Stimulated activated CD8-positive, alpha-beta memory T cell treated with anti-CD3 and anti-CD28 coated beads, Interleukin-7, amount 100 ng/mL, for 24 hours (primary cell): ENCODE measurements around the gene CRHBP.
"Not testable (repeated sequence)": the region's sequence is repeated elsewhere in the genome, so short reads cannot be mapped to it uniquely, and the experiment has no call there.

ENCODE experiments used
- DNase-seq: peaks from one replicate; pipeline ENCODE4 v3.0.0-alpha.2; 2020; ENCODE audit warnings: low read depth

CRHBP gene, protein sequence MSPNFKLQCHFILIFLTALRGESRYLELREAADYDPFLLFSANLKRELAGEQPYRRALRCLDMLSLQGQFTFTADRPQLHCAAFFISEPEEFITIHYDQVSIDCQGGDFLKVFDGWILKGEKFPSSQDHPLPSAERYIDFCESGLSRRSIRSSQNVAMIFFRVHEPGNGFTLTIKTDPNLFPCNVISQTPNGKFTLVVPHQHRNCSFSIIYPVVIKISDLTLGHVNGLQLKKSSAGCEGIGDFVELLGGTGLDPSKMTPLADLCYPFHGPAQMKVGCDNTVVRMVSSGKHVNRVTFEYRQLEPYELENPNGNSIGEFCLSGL

DNA sequence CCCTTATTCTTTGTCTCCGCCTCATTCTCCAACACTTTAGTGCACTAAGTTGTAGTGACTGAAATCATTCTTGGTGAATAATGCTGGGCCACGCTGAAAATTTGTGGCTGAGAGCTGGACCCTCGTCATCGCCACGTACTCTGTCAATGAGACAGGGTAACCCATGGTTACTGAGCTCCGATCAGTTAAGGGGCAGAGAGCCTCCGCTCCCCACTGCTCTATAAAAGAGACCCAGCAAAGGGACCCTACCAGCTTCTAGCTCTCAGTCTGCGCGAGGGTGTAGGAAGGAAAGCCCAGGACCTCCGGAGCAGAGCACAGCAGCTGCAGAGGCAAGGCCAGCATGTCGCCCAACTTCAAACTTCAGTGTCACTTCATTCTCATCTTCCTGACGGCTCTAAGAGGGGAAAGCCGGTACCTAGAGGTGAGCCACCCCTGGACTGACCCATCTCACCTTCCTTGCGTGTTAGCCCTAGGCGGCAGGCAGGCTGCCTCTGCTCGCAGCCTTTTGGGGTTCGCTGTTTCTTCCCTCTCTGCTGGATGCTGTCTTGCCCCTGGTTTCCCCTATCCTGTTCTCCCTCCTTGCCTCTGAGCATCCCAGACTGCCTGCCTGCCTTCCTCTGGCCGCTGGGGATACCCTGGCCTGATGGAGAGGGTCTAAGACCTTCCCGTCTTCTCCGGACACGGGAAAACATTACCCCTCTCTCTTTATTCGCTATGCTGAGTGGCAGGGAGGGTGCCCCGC lies at the start of gene CRHBP:
CRHBP (plus strand) TSS at position 251 of the 742 bp plus-strand sequence; CDS start at position 341, 90 bp downstream.
- no peak for DNase-seq

DNA sequence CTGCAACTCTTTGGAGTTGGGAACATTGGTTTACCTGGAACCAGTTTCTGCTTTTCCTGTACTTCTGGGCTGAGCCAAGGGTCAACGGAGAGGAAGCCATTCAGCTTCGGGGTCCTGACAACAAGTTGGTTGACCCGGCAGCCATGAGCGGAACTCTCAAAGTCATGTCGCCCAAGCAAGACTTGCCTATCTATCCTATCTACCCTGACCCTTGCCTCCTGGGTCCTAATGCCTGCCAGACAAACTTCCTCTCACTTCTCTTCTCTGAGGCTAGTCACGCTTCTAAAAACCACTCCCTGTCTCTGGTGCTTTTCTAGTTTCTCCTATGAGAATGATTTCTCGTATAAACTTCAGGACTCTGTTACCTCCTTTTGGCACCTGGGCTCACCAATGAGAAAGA lies 44.7 kb upstream of the CRHBP start:
- DNase-seq = no peak

DNA sequence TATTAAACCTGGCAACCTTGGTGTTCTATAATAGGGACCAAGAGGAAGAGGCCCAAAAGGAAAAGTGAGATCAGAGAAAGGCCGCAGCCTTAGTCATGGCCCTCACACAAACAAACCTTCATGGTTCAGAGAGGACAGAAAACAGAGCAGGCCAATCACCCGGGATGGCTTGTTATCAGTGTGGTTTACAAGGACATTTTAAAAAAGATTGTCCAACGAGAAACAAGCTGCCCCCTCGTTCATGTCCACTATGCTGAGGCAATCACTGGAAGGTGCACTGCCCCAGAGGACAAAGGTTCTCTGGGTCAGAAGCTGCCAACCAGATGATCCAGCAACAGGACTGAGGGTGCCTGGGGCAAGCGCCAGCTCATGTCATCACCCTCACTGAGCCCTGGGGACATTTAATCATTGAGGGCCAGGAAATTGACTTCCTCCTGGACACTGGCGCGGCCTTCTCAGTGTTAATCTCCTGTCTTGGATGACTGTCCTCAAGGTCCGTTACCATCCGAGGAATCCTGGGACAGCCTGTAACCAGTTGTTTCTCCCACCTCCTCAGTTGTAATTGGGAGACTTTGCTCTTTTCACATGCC lies 42.4 kb upstream of the CRHBP start:
- not testable (repeated sequence) for DNase-seq

DNA sequence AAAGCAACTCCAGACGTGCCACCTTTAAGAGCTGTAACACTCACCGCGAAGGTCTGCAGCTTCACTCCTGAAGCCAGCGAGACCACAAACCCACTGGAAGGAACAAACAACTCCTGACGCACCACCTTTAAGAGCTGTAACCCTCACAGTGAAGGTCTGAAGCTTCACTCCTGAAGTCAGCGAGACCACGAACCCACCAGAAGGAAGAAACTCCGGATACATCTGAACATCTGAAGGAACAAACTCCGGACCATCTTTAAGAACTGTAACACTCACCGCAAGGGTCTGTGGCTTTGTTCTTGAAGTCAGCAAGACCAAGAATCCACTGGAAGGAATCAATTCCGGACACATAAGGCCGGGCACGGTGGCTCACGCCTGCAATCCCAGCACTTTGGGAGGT lies 38.2 kb upstream of the CRHBP start:
- DNase-seq = not testable (repeated sequence)

DNA sequence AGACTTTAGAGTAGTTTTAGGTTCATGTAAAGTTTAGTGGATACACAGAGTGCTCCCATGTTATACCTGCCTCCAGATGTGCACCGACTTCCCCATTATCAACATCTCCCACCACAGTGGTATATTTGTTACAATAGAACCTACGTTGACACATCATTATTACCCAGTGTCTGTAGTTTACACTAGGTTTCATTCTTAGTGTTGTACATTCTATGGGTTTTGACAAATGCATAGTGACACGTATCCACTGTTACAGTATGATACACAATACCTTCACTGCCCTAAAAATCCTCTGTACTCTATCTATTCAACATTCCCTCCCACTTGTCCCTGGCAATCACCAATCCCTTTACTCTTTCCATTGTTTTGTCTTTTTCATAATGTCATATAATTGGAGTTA lies 34.3 kb upstream of the CRHBP start:
- no peak for DNase-seq

DNA sequence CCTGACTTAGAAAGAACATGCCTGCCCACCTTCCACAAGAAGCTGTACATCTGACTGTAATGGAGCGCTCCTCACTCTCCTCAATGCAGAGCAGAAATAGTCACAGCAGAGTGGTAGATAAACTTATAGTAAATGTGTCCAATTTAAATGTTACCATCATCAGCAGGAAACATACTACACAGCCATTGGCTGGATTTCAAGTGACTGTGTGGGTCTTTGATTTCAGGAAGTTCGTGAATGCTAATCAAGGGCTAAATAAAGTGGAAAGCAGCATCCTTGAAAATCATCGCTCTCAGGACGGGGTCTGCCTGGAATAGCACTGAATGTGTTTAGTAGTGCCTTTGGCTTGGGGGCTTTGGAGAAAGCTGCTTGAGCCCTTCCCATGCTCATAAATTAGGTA lies 32.4 kb upstream of the CRHBP start:
- DNase-seq = no peak

DNA sequence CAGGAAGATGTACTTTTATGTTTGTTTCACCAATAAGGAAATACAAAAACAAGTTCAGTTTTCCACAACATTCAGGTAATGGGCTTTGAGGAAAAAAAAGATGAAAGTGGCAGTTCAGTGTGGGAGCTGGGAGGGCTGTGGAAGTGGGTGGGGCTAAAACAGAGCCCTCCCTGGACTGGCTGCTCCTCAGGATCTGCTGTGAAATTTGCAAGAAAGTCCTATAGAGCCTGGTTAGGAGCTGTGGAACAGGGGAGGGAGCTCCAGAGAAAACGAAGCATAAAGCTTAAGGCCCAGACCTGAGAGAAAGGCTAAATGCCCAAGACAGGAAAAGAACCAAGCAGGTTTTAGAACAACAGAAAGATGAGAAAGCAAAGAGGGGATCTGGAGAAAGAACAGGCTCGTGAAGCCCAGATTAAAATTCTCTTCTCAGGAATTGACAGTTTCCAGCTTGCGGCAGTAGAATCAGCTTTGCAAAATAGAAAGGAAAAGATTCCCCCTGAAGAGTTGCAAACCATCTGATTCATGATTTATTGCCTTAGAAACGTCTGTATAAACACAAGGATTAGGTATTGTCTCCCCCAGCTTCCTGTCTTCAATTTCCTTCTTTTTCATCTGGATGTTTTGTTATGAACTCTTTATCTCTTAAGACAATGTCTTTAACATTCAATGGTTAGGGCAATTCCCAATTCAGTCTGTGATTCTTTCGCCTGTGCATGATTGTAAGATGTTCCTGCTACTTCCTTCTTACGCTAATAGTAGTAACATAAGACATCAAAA lies 26.3 kb upstream of the CRHBP start:
- no peak for DNase-seq

DNA sequence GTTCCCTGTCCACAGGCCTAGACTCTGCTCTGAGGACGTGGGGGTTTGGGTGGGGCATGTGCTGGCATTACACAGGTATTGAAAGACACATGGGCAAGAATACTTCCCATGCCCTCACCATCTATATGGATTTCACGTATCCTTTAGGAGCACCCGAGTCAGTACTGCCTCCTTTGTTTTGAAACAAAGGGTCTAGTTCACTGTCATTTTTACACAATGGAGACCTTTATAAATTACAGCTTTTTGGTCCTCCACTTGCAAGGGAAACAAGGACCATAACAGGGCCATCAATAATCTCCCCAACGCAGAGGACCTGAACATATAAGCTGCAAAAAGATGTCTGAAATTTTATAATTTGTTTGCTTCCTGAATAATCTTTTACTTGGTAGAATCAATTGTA lies 24.9 kb upstream of the CRHBP start:
- DNase-seq = no peak

DNA sequence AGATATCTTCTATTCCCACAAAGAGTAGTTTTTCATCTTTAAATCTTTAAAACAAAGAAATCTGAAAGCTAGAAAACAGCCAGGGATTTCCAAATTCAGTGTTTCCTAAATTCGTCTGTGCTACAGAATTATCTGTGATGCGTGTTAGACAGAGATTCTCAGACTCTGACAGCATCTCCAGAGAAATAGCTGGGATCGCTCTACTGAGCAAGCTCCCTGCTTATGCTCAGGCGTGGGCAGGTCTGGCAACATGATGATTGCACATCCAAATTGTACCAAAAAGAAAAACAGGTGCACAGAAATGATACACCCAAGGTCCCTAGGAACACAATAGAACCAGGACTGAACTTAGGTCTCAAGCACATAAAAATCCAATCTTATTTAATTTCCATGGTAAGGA lies 22.8 kb upstream of the CRHBP start:
- DNase-seq = no peak

DNA sequence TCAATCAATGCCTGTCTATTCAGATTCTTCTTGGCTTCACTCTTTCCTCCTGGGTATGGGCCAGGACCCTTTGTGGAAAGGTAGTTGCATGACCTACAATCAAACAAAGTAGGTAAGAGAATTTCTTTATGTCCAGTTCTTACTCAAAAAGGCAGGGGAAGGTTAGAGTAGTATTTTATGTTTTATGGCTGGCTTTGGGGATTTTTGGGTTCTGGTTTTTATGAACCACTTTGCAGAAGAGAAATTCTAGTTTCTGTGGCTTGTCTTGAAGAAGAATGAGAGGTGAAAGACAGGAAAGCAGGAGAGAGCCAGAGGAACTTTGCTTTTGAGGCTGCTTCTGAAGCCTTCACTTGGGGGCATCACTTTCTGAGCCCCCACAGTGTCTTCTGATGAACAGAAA lies 14.7 kb upstream of the CRHBP start:
- DNase-seq = no peak

DNA sequence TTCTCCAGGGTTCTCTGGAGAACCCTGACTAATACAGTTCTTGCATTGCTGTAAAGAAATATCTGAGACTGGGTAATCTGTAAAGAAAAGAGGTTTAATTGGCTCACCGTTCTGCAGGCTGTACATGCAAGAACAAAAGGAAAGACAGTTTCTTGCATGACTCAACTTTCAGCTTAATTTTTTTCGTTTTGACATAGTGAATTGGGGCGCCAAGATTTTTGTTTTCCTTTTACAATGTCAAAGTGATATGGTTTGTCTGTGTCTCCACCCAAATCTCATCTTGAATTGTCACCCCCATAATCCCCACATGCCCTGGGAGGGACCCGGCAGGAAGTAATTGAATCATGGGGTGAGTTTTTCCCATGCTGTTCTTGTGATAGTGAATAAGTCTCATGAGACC lies 11.8 kb upstream of the CRHBP start:
- DNase-seq = no peak

DNA sequence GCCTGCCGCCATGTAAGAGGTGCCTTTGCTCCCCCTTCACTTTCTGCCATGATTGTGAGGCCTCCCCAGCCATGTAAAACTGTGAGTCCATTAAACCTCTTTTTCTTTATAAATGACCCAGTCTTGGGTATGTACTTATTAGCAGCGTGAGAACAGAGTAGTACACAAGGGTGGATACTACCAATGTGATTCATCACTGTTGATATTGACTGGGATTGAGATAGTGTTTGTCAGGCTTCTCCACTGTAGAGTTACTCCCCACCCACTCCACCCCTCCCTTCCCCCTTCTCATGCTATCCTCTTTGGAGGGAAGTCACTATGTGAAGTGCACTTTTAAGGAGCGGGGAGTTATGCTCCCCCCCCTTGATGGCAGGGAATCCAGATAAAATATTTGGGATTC lies 11.4 kb upstream of the CRHBP start:
- no peak for DNase-seq

DNA sequence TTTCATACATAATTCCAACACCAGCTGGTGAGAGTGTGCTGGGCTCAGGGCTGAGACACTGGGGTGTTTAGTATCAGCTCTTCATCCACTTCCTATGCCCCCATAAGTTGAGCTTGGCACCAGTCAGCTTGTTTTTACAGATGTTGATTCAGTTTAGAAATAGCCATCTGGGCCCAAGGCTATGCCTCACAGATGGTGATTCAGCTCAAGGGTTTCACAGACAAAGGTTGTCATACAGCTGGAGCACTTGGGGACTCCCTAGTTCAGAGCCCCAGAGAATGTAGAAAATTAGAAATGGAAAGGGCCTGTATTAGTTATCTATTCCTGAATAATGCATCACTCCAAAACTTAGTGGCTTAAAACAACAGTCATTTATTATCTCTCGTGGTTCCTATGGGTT lies 10.3 kb upstream of the CRHBP start:
- no peak for DNase-seq

DNA sequence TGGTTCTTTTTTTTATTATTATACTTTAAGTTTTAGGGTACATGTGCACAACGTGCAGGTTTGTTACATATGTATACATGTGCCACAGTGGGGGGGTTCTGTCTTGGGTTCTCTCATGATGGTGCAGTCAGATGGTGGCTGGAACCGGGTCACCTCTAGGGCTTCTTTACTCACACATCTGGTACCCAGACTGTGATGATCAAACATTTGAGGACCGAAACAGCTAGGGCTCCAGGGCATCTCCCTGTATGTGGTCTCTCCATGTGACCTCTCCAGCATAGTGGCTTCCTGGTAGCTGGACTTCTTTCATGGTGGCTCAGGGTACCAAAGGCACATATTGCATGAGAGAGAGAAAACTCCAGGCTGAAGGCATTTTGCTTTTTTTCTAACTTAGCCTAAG lies 9.8 kb upstream of the CRHBP start:
- no peak for DNase-seq

DNA sequence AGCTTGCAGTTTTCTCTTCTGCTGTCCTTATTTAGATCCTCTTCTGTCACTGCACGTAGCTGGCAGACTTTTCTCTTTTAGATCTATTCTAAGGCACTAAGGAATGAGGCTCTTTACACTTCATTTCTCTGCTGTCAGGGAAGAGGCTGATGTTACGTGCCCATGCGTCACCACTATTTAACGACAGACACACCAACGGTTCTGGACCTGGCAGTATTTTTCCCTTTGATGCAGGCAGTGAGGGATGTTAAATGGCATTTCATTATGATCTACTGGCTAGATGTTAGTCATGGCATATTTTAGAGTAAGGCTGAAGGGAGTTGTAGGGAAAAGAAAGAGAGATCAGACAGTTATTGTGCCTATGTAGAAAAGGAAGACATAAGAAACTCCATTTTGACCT lies 8.2 kb upstream of the CRHBP start:
- no peak for DNase-seq

DNA sequence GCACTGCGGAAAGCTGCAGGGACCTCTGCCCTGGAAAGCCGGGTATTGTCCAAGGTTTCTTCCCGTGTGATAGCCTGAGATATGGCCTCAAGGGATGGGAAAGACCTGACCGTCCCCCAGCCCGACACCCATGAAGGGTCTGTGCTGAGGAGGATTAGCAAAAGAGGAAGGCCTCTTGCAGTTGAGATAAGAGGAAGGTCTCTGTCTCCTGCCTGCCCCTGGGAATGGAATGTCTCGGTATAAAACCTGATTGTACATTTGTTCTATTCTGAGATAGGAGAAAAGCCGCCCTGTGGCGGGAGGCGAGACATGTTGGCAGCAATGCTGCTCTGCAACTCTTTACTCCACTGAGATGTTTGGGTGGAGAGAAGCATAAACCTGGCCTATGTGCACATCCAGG lies 7.6 kb upstream of the CRHBP start:
- not testable (repeated sequence) for DNase-seq

DNA sequence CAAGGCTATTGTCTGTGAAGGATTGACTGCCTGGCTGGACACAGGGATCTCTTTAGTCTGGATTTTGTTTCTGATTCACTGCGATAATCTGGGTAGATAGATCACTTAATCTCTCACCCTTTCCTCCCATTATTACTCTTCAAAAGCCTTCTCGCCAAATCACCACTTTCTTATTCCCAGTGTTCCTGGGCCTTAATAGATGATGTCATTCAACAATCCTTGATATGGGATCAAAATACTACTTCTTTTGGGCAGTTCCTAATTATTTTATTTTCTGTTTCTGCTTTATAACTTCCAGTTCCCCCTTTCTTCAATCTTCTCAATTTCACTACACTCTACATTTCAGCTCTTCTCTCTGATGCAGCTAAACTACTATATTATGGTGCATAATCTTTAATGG lies 6.8 kb upstream of the CRHBP start:
- DNase-seq = no peak

DNA sequence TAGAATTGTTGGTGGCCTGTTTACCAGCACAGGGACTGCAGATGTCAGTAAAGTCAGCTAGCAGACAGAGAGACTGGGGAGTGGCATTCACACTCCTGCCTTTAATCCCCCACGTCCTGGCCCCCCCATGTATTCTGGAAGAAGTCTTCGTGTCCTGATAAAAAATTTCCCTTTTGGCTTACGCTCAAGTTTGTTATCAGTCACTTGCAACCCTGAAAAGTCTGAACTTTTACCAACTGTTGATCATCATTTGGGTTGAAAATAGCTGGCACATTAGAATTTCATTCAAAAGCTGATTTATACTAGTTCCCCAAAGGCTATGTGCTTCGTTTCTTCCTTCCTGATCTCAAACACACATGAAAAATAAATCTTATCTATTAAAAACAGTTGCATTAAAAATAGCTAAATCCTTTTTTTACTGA lies 5.8 kb upstream of the CRHBP start:
- DNase-seq = no peak

DNA sequence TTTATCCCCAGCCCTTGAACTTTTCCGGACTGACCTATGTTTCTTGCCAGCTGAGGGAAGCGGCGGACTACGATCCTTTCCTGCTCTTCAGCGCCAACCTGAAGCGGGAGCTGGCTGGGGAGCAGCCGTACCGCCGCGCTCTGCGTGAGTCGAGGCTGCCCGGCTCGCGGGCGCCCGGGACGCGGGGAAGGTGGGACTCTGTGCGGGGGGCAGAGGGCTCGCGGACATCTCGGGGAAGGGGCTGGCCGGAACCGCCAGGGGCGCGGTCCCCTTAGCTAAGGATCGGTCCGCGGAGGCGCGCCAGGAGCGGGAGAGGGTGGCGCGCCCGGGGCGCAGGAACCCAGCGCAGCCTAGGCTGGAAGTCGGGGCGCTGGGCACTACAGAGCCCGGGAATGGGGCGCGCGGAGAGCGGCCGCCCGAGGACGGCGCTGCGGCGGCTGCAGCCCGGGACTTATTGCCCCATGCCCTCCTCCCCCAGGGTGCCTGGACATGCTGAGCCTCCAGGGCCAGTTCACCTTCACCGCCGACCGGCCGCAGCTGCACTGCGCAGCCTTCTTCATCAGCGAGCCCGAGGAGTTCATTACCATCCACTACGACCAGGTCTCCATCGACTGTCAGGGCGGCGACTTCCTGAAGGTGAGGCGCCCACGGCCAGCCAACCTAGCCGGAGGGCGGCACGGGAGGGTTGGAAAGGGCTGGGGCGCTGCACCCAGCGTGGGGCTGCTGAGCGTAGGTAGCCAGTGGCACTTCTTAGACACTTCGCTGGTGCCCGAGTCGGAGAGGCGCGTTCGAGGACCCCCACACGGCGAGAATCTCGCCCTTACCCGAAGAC lies 922 bp downstream of the CRHBP start:
- no peak for DNase-seq

DNA sequence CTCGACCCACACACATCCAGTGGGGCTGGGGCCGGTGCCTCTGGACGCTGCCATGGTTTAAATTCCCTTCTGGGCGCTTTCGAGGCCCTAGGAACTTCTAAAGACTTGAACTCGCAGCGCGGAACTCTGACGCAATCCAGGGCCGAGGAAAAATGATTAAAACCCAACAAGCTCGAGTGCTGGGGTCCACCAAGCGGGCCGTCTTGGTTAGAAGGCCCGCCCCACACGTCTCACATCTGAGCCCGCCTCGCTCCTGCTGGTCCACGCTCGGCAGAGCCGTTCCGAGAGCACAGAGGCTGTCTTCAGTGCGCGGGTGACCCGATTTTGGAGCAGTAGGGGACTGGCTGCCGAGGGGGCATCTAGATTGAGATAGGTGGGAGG lies 1.5 kb downstream of the CRHBP start:
- DNase-seq = no peak

DNA sequence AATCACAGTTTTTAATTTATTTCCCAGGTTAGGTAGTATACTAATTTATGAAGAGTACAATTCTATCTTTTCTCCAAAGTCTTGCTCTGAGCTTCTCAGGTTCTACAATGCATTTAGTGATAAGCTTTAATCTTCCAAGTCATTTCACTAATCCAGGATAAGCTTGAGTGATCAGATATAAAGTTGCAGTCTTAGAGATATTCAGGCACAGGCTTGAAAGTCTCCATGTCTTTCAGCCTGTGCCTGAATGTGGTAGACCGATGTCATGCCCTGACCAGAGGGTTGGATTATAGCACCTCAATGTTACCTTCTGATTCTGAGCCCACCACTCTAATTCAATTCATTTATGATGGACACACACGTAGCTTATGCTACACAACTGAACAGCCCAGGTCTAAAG lies 3.2 kb downstream of the CRHBP start:
- no peak for DNase-seq
